GM19397 (cell line): ENCODE results near the gene RPGRIP1.
"Not testable (repeated sequence)": the region's sequence is repeated elsewhere in the genome, so short reads cannot be mapped to it uniquely, and the experiment has no call there.

Source experiments
- ATAC-seq: cut with Tn5 transposase; IDR thresholded peaks from one replicate; pipeline ENCODE4 v1.9.1; 2021; ENCODE audit warnings: mild to moderate bottlenecking, moderate library complexity; ENCODE audit not compliant: unreplicated experiment

The RPGRIP1 gene

DNA sequence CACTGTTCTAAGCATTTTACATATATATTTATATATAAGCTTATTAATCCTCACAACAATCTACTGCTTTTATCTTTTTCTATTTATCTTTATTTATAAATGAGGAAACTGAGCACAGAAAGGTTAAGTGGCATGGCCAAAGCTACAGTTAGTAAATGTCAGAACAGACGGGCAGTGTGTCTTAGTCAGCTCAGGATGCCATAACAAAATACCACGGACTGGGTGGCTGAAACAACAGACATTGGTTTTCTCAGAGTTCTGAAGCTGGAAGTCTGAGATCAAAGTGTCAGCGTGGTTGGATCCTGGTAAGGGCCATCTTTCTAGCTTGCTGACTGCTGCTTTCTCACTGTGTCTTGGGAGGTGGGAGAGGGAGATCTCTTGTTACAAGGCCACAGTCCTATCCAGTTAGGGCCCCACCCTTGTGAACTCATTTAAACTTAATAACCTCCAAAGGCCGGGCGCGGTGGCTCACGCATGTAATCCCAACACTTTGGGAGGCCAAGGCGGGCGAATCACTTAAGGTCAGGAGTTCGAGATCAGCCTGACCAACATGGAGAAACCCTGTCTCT lies 19.8 kb downstream of the RPGRIP1 start:
- ATAC-seq, result no peak

DNA sequence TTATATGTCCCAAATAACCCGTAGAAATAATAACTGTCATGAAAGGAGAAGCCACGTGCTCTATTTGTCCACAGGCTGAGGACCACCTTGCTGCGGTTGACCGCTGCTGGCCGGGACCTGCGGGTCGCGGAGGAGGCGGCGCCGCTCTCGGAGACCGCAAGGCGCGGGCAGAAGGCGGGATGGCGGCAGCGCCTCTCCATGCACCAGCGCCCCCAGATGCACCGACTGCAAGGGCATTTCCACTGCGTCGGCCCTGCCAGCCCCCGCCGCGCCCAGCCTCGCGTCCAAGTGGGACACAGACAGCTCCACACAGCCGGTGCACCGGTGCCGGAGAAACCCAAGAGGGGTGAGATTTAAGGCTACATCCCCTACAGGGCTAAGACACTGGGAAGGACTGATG lies 21.0 kb downstream of the RPGRIP1 start:
- no peak for ATAC-seq

DNA sequence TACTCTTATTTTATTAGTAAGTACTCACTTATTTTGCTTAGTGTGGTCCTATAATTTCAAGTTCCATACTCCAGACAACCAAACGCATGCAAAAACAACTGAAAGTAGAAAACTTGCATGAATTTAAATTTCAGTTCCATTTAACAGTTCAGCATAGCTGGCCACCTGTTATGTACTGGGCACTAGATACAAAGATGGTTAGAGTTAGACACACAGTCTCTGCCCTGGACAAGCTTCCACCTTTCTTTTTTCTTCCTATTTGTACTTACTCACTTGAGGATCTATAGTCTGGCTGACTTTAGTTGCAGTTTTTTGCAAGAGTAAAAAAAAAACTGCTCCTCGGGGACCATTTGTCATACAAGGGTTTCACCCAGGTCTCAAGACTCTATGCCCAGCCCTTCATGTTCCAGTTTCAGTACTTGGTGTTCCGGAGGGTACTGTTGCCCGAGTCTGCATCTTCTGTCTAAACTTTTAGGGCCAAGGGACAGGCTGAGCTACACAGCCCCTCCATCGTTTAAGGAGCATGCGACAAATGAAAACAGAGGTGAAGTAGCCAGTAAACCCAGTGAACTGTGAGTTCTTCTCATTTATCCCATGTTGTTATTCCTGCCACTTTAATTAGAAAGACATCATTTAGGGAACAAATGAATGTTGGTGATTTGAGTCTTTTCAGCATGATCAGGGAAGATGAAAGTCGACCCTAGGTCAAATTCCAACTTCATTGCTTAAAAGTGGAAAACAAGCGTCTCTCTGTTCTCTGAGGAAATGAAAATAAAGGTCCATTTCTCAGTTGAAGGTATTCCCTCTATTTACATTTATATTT lies 22.3 kb downstream of the RPGRIP1 start:
- no peak for ATAC-seq

DNA sequence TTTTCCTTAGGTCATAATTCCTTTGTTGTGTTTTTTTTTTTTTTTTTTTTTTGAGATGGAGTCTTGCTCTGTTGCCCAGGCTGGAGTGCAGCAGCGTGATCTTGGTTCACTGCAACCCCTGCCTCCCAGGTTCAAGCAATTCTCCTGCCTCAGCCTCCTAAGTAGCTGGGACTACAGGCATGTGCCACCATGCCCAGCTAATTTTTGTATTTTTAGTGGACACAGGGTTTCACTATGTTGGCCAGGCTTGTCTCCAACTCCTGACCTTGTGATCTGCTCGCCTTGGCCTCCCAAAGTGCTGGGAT lies 22.9 kb downstream of the RPGRIP1 start:
- ATAC-seq, result not testable (repeated sequence)

- no peak for ATAC-seq
These were observed 27.8 kb downstream of the RPGRIP1 start for GRCh38 chr14:21307637-21308036.

DNA sequence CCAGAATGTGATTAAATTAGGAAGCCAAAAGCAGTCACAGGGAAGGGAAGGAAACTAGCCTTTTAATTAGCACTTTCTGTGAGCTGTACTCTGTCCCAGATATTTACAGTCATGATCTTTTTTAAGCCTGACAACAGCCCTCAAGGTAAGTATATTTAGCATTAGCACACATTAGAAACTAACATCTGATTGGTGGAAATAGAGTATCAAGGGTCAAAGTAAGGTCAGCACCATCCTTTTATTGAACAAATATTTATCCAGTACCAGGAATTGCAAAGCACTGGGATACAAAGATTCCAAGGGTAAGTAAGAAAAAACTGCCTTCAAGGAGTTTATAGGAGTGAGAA lies 28.2 kb downstream of the RPGRIP1 start:
- no peak for ATAC-seq

GRCh38 chr14:21308479-21309237 lies 28.8 kb downstream of the RPGRIP1 start:
- peak; percentile 74 for ATAC-seq

DNA sequence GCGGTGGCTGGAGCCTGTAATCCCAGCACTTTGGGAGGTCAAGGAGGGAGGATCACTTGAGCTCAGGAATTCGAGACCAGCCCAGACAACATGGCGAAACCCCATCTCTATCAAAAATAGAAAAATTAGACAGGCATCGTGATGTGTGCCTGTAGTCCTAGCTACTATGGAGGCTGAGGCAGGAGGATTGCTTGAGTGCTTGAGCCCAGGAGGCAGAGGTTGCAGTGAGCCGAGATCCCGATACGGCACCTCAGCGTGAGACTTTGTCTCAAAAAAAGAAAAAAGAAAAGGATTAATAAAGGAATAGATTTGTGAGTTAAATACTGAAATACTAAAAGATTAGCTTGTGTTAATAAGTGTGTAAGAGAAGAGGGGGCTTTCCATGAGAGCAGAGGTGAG lies 29.4 kb downstream of the RPGRIP1 start:
- ATAC-seq, result no peak

- ATAC-seq, result no peak
These were observed 30.1 kb downstream of the RPGRIP1 start for GRCh38 chr14:21309956-21310355.

GRCh38 chr14:21311614-21312013 lies 31.7 kb downstream of the RPGRIP1 start:
- ATAC-seq, result no peak

GRCh38 chr14:21313512-21313911 lies 33.6 kb downstream of the RPGRIP1 start:
- no peak for ATAC-seq

DNA sequence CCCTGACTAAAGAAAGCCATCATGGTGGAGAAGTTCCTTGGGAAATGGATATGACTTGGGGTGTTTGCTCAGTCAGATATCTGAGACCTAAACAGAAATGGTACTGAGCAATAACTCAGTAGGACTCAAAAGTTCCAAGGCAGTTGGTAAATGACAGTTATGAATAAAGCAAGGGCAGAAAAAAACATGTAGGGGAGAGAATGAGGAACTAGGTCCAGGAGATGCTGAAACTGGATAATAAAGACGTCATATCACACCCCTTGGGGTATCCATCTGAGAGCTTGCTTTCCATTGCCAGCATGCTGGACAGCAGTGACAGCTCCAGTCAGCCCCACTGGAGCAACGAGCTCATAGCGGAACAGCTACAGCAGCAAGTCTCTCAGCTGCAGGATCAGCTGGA lies 37.5 kb downstream of the RPGRIP1 start:
- ATAC-seq, result no peak

GRCh38 chr14:21320913-21321312 lies 41.0 kb downstream of the RPGRIP1 start:
- ATAC-seq, result no peak

- ATAC-seq, result no peak
These were observed 42.8 kb downstream of the RPGRIP1 start for GRCh38 chr14:21322716-21323115.

- ATAC-seq, result no peak
These were observed 47.1 kb downstream of the RPGRIP1 start for GRCh38 chr14:21326972-21327371.
